HG03460 (cell line): ENCODE results near the gene CYP2C18.
A peak's percentile ranks its signal among the peaks of the same experiment; 100 is the strongest.
"Not testable (repeated sequence)": the region's sequence is repeated elsewhere in the genome, so short reads cannot be mapped to it uniquely, and the experiment has no call there.

Experiments used
- ATAC-seq: cut with Tn5 transposase; IDR thresholded peaks from one replicate; pipeline ENCODE4 v1.9.1; 2021; ENCODE audit not compliant: unreplicated experiment

The CYP2C18 gene

DNA sequence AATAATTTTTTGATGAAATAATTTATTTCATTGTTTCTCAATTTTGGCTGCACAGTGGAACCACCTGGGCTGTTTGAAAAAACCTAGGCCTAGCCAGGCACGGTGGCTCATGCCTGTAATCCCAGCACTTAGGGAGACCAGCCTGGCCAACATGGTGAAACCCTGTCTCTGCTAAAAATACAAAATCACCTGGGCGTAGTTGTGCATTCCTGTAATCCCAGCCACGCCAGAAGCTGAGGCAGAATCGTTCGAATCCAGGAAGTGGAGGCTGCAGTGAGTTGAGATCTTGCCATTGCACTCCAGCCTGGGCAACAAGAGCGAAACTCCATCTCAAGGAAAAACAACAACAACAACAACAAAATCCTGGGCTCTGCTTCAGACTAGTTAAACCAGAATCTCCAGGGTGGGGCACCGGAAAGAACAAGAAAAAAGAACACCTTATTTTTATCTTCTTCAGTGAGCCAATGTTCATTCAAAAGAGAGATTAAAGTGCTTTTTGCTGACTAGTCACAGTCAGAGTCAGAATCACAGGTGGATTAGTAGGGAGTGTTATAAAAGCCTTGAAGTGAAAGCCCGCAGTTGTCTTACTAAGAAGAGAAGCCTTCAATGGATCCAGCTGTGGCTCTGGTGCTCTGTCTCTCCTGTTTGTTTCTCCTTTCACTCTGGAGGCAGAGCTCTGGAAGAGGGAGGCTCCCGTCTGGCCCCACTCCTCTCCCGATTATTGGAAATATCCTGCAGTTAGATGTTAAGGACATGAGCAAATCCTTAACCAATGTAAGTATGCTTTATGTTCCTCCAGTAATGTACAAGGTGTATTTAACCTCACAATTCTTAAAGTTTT lies at the start of gene CYP2C18:
Gene CYP2C18, plus strand, starts transcription at position 516 of the 841 bp plus-strand sequence. Its CDS starts 91 bp downstream, at position 607.
- no peak for ATAC-seq

GRCh38 chr10:94638097-94638496 lies 45.4 kb upstream of the CYP2C18 start:
- not testable (repeated sequence) for ATAC-seq

GRCh38 chr10:94639902-94640301 lies 43.6 kb upstream of the CYP2C18 start:
- no peak for ATAC-seq

- ATAC-seq: no peak
Measured at GRCh38 chr10:94640562-94640961, 43.0 kb upstream of the CYP2C18 start.

GRCh38 chr10:94641480-94641879 lies 42.0 kb upstream of the CYP2C18 start:
- no peak for ATAC-seq

- no peak for ATAC-seq
Measured at GRCh38 chr10:94644352-94644751, 39.2 kb upstream of the CYP2C18 start.

DNA sequence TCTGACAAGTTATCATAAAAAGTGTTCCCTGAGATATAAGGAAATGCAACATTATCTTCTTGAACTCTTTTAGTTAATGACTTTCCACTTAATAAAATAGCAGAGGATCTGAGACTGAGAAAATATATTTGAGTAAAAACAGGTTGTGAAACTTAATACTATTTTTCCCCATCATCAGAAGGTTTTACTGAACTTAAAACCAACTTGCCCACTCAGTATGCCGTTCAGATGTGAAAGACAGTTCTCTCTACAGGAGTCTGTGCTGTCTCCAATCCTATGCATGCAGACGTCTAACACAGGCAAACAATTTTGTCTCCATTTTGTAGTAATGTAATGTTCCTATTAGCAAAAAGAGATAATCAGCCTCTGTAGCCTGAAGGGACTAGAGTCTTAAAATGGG lies 38.2 kb upstream of the CYP2C18 start:
- no peak for ATAC-seq

DNA sequence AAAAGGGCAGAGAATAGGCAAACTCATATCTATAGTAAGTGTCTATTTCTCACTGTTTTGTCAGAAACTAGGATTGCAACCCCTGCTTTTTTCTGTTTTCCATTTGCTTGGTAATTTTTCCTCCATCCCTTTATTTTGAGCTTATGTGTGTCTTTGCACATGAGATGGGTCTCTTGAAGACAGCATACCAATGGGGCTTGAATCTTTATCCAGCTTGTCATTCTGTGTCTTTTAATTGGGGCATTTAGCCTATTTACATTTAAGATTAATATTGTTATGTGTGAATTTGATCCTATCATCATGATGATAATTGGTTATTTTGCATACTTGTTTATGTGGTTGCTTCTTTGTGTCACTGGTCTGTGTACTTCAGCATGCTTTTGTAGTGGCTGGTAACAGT lies 28.3 kb upstream of the CYP2C18 start:
- not testable (repeated sequence) for ATAC-seq

DNA sequence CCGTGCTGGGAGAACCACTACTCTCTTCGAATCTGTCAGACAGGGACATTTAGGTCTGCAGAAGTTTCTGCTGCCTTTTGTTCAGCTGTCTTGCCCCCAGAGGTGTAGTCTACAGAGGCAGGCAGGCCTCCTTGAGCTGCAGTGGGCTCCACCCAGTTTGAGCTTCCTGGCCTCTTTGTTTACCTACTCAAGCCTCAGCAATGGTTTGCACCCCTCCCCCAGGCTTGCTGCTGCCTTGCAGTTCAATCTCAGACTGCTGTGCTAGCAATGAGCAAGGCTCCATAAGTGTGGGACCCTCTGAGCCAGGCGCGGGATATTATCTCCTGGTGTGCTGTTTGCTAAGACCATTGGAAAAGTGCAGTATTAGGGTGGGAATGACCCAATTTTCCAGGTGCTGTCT lies 20.5 kb upstream of the CYP2C18 start:
- ATAC-seq: not testable (repeated sequence)

GRCh38 chr10:94666391-94667102 lies 17.0 kb upstream of the CYP2C18 start:
- ATAC-seq: no peak

- no peak for ATAC-seq
Measured at GRCh38 chr10:94673614-94674321, 9.8 kb upstream of the CYP2C18 start.

GRCh38 chr10:94676496-94676895 lies 7.0 kb upstream of the CYP2C18 start:
- no peak for ATAC-seq

DNA sequence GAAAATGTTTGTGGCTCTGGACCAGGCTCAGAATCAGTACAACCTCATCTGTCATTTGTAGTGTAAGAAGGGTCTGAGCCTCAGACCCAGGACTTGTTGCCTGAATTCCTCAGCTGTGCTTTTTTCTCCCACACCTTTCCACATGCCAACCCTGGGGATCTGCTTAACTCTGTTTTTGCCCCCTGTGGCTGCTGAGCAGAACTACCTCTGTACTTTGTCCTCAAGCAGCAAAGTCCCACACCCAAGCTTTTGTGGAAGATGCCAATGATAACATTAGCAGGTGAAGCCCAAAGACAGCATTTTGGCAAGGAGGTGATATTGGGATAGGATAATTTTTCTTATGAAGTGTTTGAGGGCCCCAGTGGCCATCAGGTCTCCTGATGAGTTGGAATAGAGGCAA lies 5.8 kb upstream of the CYP2C18 start:
- no peak for ATAC-seq

DNA sequence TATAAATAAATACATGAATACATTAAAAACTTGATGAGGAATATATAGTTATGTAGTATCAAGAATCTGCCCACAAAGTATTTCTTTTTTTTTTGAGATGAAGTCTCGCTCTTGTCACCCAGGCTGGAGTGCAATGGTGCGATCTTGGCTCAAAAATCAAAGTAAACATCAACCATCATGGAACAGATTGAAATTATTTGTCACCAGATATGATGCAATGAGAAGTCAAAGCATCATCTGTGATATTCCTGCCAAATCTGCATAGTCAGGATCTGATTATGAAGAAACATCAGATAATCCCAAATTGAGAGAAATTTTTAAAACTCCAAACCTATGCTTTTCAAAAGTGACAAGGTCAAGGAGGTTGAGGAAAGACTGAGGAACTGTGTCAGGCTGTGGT lies 5.1 kb upstream of the CYP2C18 start:
- no peak for ATAC-seq

DNA sequence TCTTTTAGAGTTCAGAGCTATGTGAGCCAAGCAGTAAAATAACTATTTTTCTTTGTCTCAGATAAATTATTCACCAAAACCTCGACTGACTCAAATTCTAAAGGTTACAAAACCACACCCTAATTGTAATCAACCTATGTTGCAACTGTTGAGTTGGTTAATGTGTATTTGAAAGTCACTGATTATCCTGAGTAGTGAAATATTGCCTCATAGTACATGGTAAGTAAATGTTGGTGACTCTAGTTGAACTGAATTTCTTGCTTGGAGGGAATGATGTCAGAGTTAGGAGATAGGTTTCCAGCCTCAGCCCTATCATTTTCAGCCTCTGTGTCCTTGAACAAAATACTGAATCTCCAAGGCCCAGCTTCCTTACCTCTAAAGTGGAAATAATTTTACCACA lies 3.0 kb upstream of the CYP2C18 start:
- peak; percentile 75 for ATAC-seq

- not testable (repeated sequence) for ATAC-seq
Measured at GRCh38 chr10:94682636-94683035, 893 bp upstream of the CYP2C18 start.

- no peak for ATAC-seq
Measured at GRCh38 chr10:94687625-94688248, 4.2 kb downstream of the CYP2C18 start.

GRCh38 chr10:94706089-94706488 lies 22.6 kb downstream of the CYP2C18 start:
- no peak for ATAC-seq

DNA sequence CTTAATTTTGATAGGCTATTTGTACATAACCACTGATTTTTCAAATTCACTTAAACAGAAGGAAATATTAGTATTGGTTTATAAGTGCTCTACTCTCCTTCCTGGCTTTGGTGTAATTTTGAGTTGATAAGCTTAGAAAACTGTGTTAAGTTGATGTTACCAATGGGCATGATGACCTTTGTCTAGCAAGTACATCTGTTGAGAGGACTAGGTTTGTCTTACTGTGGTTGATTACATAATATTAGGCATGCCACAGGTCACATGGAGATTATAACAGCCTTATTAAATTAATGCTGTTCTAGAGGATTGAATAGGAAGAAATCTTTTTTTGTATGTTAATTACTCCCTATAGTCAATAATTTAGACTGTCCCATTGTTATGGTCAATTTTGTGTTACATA lies 27.0 kb downstream of the CYP2C18 start:
- ATAC-seq: no peak

GRCh38 chr10:94725871-94726270 lies 42.3 kb downstream of the CYP2C18 start:
- no peak for ATAC-seq

- no peak for ATAC-seq
Measured at GRCh38 chr10:94735197-94735596, 51.7 kb downstream of the CYP2C18 start.
